Measurements from ENCODE around the gene TMEM69. TPM values are rescaled to one million over a fixed set of nuclear protein-coding genes. Genes with fewer than 3 reads are reported as not detected.
A peak's percentile ranks its signal among the peaks of the same experiment; 100 is the strongest.
"Not testable (repeated sequence)": the region's sequence is repeated elsewhere in the genome, so short reads cannot be mapped to it uniquely, and the experiment has no call there.

The TMEM69 gene
- total RNA-seq, 2 donors from 2014 or later = 11.9 to 12.5 TPM

GRCh38 chr1:45685308-45686014 lies 2.5 kb upstream of the TMEM69 start:
- Histone ChIP-seq H3K9me3 (no peaks in the 10 kb centered on the region), H3K27me3 (no peaks in the 10 kb centered on the region), H3K27ac (peak overlapping the region; percentile 93 to 96 (median 95)), H3K4me3 (peak overlapping the region; percentile 96), H3K36me3 (replicated peaks in 1 of 2; ENCODE audit: insufficient read depth in 1 of 2, low read depth in 2 of 2) (no peaks in the 10 kb centered on the region), H3K4me1 (peaks cover 53% of the 10 kb centered on the region)
- no peak for TF ChIP-seq CTCF (IDR thresholded peaks at IDR 0.05)
- no peak for TF ChIP-seq POLR2A (IDR thresholded peaks at IDR 0.05)
- WGBS, 2 donors = 0% methylated on average over 13 of the region's 13 CpGs
- DNase-seq = no peak
- intact Hi-C loops (cut with DNase I) = no loop called here
- no peak for ATAC-seq

- H3K4me3 ChIP-seq = peak overlapping the region; percentile 96
- H3K4me1 ChIP-seq = peaks cover 48% of the 10 kb centered on the region
- ATAC-seq (no peak), DNase-seq (peak; percentile 80 to 89 (median 82))
- H3K27me3 ChIP-seq = no peaks in the 10 kb centered on the region
- H3K9me3 ChIP-seq = no peaks in the 10 kb centered on the region
- H3K36me3 ChIP-seq (replicated peaks in 1 of 2; ENCODE audit: insufficient read depth in 1 of 2, low read depth in 2 of 2) = no peaks in the 10 kb centered on the region
- intact Hi-C loops (cut with DNase I) = no loop called here
- TF ChIP-seq POLR2A (IDR thresholded peaks at IDR 0.05) (no peak), CTCF (IDR thresholded peaks at IDR 0.05) (no peak)
- peak overlapping the region; percentile 93 to 96 (median 95) for H3K27ac ChIP-seq
- WGBS, 2 donors = 0% methylated on average over 14 to 27 of the region's 27 CpGs
Observed at GRCh38 chr1:45686015-45686287, 2.0 kb upstream of the TMEM69 start.

GRCh38 chr1:45686288-45687013 lies 1.5 kb upstream of the TMEM69 start, which contains the start of gene GPBP1L1:
Gene GPBP1L1, minus strand, starts transcription at chr1:45686533. Its CDS starts 27,446 bp downstream, at chr1:45659087.
- H3K4me1 ChIP-seq = peaks cover 43% of the 10 kb centered on the region
- H3K36me3 ChIP-seq (replicated peaks in 1 of 2; ENCODE audit: insufficient read depth in 1 of 2, low read depth in 2 of 2) = no peaks in the 10 kb centered on the region
- TF ChIP-seq POLR2A (IDR thresholded peaks at IDR 0.05) = peak; percentile 28 to 76 (median 67)
- peak in 1 of 7 experiments; percentile 2 for TF ChIP-seq CTCF (IDR thresholded peaks at IDR 0.05)
- peak within 1 kb of the TSS; percentile 93 to 96 (median 95) for H3K27ac ChIP-seq
- ATAC-seq = peak; percentile 84
- intact Hi-C loops (cut with DNase I) = no loop called here
- no peaks in the 10 kb centered on the region for H3K9me3 ChIP-seq
- DNase-seq = peak; percentile 98
- H3K4me3 ChIP-seq = peak within 1 kb of the TSS; percentile 96
- WGBS, 2 donors = 0 to 1% methylated on average over 26 to 47 of the region's 52 CpGs
- H3K27me3 ChIP-seq = no peaks in the 10 kb centered on the region

- Histone ChIP-seq H3K9me3 (no peaks in the 10 kb centered on the region), H3K27ac (peak overlapping the region; percentile 93 to 96 (median 95)), H3K27me3 (no peaks in the 10 kb centered on the region), H3K4me3 (peak overlapping the region; percentile 96), H3K4me1 (peaks cover 36% of the 10 kb centered on the region), H3K36me3 (replicated peaks in 1 of 2; ENCODE audit: insufficient read depth in 1 of 2, low read depth in 2 of 2) (no peaks in the 10 kb centered on the region)
- DNase-seq (peak; percentile 97 to 99 (median 98)), ATAC-seq (peak; percentile 90)
- 0% methylated on average over 8 to 44 of the region's 44 CpGs for WGBS, 2 donors
- intact Hi-C loops (cut with DNase I) = no loop called here
- TF ChIP-seq CTCF (IDR thresholded peaks at IDR 0.05) (peak in 1 of 7 experiments; percentile 1), POLR2A (IDR thresholded peaks at IDR 0.05) (peak; percentile 82 to 97 (median 96))
Observed at GRCh38 chr1:45687014-45687753, 797 bp upstream of the TMEM69 start.

GRCh38 chr1:45693811-45694210 lies 5.8 kb downstream of the TMEM69 start:
- H3K36me3 ChIP-seq (replicated peaks in 1 of 2; ENCODE audit: insufficient read depth in 1 of 2, low read depth in 2 of 2); H3K9me3 ChIP-seq; ATAC-seq; H3K27me3 ChIP-seq; H3K4me3 ChIP-seq; H3K27ac ChIP-seq; DNase-seq; intact Hi-C loops (cut with DNase I); H3K4me1 ChIP-seq: not testable (repeated sequence)
- 79 to 80% methylated on average over 8 of the region's 8 CpGs for WGBS, 2 donors
